Measurements from ENCODE around the gene ANKRD23.
"Not testable (repeated sequence)": the region's sequence is repeated elsewhere in the genome, so short reads cannot be mapped to it uniquely, and the experiment has no call there.

ANKRD23 gene

DNA sequence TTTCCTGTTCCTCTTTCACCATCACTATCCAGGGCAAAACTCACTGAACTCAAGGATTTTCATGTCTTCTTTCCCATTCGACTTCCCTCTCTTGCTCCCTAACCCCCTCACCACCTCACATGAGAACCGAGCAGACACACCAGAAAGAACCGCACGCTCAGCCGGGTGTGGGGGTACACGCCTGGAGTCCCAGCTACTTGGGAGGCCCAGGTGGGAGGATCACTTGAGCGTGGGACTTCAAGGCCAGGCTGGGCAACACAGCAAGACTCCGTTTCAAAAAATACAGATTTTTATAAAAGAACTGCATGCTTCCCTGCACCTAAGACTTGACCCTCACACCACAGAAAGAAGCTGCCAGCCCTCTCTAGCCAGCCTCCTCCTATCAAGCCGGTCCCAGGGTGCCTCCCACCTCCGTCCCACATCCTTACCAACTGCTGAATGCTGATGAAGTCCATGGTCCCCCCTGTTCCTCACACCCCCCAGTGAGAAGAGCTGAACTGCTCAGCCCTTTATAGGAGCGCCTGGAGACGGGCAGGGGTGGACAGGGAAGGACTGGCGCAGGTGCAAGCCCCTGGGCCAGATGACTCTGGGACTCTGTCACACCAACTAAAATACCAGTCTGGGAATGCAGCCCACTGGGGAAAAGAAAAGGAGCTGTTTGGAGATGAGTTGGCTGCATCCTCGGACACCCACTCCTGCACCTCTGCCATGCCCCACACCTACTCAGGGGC, at the start of gene ANKRD23:
Gene ANKRD23, minus strand, starts transcription at position 484 of the 731 bp plus-strand sequence. Its CDS starts 29 bp downstream, at position 455.
- DNase-seq (ENCODE audit: low read depth in 2 of 3, low spot score in 2 of 3): no peak

DNA sequence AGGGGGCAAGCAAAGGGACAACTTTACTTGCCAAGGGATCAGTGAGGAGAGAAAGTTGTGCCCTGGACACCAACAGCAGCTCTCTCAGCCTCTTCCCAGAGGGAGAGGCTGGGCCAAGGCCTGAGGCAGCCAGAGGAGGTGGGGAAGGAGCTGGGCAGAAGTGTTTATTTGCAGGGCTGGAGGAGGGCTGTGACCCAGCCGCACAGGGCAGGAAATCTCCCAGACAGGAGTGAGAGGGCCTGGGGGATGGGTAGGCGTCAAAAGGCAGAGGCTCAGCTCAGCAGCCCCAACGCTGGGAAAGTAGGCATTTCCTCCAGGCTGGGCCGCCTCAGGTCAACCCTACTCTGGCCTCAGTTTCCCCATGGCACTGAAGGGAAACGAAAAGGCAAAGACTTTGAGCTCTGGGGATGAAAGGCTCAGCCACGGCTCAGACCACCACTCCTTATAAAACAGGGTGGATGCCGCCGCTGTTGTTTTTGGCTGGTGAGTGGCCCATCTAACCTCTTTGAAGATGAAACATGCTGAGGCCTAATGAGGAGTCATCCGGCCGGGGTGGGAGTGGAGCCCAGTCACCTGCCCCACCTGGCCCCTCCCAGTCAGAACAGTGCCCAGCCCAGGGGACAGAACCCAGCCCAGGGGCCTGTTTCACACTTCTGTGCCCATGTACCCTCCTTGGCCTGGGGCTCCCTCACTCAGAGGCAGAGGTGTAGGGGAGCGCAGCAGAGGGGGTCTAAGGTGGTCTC, 47.9 kb upstream of the ANKRD23 start:
- DNase-seq (ENCODE audit: low read depth in 2 of 3, low spot score in 2 of 3): no peak

DNA sequence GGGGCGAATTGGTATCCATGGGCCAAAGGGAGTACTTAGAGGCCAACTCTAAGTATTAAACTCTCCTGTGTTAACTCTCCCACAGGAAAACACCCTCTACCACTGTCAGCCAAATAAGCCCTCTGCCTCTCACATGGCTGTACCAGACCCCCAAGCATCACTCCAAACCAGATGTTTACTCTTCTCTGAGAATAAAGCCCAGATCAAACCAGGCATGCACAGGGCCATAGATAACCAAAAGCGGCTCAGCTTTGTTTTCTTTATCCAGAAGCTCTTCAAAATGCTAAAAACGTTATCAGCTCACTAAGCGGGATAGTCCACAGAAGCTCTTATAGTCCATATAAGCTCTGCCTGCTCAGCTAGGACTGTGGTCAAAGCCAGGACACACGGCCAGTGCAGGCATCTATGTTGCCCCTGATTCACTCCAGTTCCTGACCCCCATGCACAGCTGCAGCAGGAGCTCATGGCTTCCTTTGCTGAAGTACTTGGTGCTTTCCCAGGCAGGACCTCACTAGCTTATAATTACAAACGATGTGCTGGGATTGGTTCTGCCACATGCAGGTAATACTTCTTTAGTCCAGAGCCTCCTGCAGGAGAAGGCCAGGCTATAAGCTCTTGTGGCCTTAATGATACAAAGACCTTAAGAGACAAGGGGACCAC, 47.0 kb upstream of the ANKRD23 start:
- DNase-seq (ENCODE audit: low read depth in 2 of 3, low spot score in 2 of 3): no peak

DNA sequence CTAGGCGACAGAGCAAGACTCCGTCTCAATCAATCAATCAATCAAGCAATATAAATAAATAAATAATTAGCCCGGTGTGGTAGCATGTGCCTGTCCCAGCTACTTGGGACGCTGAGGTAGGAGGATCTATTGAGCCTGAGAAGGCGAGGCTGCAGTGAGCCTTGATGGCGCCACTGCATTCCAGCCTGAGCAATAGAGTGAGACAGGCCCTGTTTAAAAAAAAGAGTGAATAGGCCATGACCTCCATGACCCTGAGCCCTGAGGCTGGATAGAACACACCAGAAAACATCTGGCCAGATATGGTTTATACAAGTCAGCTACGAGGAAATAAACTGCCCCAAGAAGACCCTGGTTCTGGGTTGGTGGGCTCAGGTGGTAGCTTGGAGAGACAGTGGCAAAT, 46.4 kb upstream of the ANKRD23 start:
- no peak for DNase-seq (ENCODE audit: low read depth in 2 of 3, low spot score in 2 of 3)

DNA sequence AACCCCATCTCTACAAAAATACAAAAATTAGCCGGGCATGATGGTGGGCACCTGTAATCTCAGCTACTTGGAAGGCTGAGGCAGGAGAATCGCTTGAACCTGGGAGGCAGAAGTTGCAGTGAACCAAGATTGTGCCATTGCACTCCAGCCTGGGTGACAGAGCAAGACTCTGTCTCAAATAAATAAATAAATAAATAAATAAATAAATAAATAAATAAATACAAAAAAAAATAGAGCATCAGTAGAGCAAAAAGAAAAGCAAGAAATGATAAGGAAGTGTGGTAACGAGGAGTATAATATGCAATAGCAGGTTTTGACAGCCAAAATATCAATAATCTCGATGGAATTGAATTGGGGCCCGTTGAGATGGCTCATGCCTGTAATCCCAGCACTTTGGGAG, 45.7 kb upstream of the ANKRD23 start:
- DNase-seq (ENCODE audit: low read depth in 2 of 3, low spot score in 2 of 3): not testable (repeated sequence)

DNA sequence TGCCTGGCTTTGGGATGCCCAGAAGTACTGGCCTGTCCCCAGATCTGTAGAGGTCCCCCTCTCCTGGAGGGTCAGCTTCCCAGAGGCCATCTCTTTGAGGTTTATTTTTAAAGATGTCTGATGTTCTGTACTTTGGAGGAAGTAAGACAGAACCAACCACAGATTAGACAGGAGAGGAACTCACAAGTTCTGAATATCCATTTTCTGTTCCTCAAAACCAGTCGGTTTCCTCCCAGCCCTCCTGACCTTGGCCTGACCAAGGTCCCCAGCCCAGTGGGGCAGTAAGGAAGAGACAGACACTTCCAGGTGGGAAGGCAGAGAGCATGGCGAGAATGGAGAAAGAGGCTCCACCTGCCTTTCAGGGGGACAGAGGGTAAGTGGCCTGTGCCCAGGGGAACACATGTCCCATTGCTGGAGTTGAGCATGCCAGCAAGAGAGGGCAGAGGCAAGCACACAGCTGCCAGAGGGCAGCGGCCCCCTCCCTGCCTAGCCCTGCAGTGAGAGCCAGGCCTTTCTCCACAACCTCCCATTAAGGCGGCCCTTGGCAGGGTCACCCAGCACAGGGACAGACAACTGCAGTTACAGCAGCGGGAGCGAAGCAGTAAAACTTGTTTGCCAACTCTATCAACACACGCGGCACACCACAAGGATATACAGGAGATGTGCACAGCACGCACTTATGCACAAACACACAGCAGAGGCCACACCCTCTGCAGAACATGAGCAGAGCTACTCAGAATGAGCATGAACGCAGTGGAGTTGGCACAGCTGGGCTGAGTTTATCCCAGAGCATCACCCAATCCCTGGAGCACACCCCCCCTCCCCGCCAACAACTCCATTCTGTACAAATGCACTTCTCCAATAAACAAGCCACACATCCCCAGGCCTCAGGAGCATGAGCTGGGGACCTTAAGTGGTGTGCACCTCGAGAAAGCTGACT, 44.5 kb upstream of the ANKRD23 start:
- DNase-seq (ENCODE audit: low read depth in 2 of 3, low spot score in 2 of 3): no peak

DNA sequence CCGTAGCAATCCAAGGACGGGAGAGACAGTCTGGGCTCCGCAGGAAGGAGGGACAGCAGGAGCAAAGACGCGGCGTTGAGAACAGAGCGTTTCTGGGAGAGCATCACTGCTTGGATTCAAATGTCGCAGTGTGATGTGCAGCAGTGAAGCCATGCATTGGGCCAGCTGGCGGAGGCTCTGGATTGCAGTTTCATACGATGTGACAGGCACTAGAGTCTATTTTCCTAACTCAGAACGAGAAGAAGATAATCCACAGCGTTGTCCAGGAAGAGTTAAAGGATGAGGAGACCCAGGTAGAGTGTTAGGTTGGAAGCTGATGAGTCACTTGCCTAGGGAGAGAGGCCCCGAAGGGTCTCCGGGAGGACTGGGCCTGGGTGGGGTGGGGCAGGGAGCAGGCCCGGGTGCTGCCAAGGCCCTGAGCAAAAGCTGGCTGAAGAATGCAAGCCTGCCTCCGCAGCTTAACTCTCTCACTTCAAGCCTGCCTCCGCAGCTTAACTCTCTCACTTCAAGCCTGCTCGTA, 43.7 kb upstream of the ANKRD23 start:
- DNase-seq (ENCODE audit: low read depth in 2 of 3, low spot score in 2 of 3): no peak

DNA sequence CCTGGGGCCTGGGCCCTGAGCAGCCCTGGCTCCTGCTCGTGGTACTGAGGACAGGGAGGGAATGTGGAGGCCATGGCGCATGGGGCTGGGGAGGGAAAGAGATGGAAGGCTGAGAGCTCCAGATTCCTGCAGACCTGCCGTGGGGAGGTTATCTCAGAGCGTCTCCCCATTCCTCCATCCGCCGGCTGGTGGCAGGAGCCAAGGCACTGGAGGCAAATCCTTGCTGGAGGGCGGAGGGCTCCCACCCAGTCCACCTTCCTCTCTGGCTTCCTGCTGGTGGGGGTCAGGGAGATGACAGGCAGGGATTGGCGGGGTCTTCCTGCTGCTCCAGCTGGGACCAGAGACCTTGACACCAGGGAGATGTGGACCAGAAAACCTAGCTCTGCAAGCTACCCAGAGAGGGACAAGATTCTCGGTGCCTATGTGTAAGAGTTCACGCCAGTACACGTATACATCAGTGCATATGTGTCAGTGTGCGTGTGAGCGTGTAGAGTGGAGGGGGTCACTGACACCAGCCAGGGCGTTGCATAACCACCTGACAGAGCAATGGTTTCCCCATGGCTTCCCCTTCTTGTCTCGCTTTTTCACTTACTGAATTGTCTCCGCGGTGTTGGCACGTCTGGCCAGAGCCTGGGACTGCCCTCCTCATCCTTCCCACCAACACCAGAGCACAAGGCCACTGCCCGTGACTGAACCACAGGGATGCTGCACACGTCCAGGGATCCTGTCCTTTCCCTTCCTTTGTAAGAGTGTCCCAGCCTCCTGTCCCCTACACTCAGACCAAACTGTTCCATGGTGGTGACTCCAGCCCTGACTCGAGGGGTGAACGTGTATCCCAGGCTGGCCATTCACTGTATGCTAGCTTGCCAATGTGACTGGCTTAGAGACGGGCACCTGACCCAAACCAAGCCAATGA, 41.9 kb upstream of the ANKRD23 start:
- no peak for DNase-seq (ENCODE audit: low read depth in 2 of 3, low spot score in 2 of 3)

DNA sequence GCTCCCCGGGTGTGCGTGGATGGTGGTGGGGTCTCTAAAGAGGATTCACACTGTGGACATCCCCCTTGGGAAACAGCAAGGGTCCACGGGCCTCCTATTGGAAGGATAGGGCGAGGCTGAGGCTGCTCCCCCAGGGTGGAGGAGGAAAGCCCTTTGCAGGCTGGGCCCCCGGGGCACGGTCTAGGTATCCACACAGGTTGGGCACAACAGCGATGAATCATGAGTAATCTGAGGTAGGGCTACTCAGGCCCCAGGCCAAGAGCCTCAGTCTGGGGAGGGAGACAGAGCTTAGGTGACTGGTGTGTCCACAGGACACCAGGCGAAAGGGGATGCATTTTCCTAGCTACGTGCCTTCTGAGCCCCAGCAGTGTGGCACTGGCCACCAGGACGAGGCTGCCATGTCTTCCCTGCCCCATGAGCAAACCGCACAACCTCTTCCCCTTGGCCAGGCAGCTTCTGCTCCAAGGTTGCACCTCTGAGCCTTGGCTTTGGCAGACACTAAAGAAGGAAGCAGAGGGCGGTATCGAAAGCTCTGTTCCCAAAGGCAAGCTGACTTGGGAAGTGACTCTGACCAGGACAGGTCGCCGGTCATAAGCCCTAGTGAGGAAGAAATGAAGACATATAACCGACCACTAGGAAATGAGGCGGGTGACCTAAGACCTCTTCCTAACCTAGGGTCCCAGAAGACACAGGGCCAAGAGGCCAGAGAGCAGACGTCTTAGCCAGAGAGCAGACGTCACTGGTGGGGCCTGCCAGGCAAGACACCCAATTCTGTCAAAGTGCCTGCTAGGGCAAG, 40.7 kb upstream of the ANKRD23 start:
- DNase-seq (ENCODE audit: low read depth in 2 of 3, low spot score in 2 of 3): no peak

DNA sequence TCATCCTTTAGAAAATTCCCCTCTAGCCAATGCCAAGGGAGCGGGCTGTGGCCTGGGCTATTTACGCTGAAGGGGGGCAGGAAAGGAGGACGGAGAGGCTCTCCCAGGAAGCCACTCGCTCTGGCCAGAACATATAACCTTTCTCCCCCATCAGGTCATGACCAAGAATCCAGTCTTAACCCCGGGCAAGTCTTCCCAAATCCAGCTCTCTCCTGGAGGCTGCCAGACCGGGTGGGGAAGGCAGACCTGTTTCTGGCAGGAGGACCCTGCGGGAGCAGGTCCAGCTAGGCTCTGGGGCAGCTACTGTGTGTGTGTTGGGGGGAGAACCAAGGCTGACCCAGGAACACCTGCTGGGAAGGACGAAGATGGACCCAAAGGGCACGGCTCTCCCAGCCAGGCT, 39.5 kb upstream of the ANKRD23 start:
- no peak for DNase-seq (ENCODE audit: low read depth in 2 of 3, low spot score in 2 of 3)

DNA sequence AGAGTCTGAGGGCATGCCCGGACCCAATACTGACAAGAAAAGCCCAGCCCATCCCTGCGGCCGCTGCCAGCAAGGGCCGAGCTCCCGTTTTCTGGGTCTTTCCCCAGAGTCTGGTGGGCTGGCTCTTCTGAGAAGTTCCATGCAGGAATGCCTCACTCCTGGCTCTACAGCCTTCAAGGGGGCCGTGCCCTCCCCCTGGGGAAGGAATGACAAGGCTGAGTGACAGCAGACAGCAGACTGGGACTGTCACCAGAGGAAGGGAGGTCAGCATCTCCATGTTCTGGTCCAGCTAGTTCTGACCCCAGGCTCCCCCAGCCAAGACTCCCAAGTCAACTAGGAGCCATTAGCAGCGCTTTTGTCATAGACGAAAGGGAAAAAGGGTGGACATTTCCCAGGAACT, 39.1 kb upstream of the ANKRD23 start:
- no peak for DNase-seq (ENCODE audit: low read depth in 2 of 3, low spot score in 2 of 3)

DNA sequence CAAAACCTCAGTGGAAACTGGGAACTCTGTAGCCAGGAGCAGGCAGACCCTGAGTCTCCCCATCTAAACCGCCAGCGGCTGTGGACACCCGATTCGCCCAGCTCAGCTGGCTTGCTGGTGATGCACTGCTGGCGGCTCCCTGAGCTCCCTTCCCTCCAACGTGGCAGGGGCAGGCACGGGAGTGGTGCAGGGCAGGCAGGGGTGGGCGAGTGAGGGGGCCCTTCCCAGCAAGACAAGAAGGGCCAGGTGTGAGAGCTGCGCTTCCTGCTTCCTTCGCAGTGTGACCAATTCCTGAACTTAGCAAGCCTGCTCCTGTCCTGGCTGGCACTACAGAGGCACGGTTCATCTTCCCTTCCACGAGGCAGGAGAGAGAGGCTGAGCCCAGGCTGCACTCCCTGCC, 38.4 kb upstream of the ANKRD23 start:
- no peak for DNase-seq (ENCODE audit: low read depth in 2 of 3, low spot score in 2 of 3)

DNA sequence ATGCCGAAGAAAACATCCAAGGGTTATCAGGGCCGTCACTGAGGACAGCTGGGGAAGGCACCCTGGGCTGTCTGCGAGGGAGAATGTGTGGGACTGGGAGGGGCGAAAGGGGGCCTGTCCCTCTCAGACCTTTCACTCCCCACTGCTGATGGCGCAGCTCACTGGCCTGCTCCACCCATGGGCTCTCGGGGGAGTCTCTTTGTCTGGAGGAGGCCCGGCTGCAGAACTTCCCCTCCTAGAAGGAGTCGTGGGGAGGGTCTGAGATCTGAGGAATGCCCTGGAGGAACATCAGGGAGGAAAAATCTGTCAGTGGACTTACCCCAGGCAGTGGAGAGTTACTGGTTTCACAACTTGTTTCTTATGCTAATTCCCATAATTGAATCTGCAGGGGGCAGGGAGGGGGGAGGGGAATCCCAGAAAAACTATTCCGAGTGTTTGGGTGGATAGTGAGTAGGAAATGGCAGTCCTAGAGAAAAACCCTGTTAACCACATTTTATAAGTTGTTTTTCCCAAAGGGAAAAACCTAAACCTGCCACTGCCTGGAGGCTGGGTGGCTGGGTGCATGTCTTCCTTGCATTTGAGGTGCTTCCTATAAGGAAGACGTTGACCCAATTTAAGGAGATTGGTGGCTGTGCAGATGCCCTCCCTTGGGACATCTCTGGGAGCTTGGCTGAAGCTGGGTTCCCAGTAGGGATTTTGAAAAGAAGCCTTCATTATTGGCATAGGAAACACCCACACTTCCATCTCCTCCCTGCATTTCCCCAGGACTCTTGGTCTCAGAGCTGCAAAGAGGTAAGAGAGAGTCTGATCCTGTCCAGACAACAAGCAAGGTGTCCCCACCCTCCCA, 37.8 kb upstream of the ANKRD23 start:
- no peak for DNase-seq (ENCODE audit: low read depth in 2 of 3, low spot score in 2 of 3)

DNA sequence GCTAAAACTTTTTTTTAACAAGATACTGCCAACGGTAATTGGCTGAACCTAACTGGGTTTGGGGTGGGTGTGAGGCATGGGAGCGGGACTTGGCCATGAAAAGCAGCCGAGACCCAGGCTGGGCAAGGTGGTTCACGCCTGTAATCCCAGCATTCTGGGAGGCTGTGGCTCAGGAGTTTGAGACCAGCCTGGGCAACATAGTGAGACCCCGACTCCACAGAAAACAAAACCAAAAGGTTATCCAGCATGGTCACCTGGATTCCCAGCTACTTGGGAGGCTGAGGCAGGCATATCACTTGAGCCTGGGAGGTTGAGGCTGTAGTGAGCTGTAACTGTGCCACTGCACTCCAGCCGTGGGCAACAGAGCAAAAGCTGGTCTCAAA, 37.1 kb upstream of the ANKRD23 start:
- no peak for DNase-seq (ENCODE audit: low read depth in 2 of 3, low spot score in 2 of 3)

DNA sequence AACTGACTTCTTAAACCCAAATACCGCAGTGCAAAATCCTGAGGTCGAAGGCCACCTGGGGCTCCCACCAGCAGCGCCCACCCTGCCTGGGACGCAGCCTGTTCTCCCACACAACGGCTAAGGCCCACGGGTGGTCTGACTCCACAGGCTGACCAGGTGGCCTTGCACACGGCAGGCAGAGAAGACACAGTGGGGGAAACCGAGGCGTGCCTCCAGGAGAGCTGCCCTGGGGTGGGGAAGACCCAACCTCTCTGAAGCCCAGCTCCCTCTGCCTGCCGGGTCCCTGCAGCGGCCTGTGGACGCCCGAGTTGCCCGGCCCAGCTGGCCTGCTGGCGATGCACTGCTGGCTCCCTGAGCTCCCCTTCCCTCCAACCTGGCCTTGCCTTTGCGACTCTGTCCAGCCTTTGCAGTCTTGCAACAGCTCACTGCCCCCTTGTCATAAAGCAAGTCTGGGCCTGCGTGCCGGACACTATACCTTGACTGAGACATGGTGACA, 35.8 kb upstream of the ANKRD23 start:
- DNase-seq (ENCODE audit: low read depth in 2 of 3, low spot score in 2 of 3): no peak

DNA sequence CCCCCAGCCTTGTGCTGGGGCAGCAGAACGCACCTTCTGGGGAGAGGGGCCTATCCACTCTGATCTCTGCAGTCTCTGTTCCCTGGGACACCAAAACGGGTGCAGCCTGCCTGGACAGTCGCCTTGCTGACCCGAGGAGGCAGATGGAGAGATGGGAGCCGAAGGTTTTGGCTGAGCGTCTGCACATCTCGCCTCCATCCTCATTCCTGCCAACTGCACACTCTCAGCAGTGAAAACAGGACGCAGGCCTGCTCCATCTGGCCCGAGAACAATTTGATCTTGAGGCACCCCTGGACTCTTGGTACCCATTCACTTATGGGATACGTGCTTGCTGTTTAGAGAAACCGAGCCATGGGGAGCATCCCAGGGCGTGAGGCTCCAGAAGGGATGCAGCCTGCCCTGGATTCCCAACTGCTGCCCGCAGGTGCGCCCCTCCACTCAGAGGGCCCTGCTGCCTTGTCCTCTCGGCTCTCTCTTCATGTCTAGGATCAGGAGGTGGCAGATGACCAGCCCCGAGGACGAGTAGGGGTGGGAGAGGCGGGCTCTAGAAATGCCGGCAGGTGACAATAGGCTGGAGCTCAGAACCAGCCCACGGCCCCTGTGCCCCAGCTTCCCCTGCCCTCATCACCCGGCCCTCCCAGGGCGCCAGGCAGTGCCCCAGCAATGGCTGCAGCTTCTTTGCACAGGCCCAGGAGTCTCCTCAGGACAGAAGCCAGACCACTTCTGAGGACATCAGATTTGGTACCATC, 35.1 kb upstream of the ANKRD23 start:
- DNase-seq (ENCODE audit: low read depth in 2 of 3, low spot score in 2 of 3): no peak

DNA sequence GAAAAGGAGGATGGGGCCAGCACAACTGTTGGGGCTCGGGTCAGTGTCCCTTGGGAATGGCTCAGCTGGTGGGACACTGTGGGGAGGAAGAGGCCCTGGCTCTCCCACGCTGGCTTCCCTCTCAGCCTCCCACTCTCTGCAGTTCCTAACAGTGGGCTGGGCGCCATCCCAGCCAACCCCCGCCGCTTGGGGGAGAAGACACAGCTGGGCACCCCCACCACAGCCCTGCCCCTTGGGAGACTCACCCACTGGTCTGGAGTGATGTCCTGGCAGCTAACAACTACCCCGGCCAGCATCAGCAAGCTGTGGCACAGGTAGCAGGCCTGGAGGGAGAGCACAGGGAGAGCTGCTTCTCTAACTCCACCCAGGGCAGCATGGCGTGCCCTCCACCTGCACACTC, 34.4 kb upstream of the ANKRD23 start:
- DNase-seq (ENCODE audit: low read depth in 2 of 3, low spot score in 2 of 3): no peak
